ENCODE data around the gene SH3TC1.

GRCh38 chr4:8191136-8191747, 7.8 kb upstream of the SH3TC1 start:
- no peak for TF ChIP-seq CTCF (IDR thresholded peaks at IDR 0.05; ENCODE audit: low read depth, low read length, poor library complexity, severe bottlenecking)
- no peak for TF ChIP-seq EZH2phosphoT487 (IDR thresholded peaks at IDR 0.05; ENCODE audit: borderline replicate concordance, low read length)
